NCI-H2196 treated with DMSO at 0.1 percent for 48 hours (cell line): Measurements from ENCODE around the gene AHI1.
"Not testable (repeated sequence)": the region's sequence is repeated elsewhere in the genome, so short reads cannot be mapped to it uniquely, and the experiment has no call there.

Source experiments
- DNase-seq: peaks from one replicate; lab custom pipeline; 2025; ENCODE audit not compliant: unreplicated experiment; lab: John Stamatoyannopoulos, UW

The AHI1 gene

DNA sequence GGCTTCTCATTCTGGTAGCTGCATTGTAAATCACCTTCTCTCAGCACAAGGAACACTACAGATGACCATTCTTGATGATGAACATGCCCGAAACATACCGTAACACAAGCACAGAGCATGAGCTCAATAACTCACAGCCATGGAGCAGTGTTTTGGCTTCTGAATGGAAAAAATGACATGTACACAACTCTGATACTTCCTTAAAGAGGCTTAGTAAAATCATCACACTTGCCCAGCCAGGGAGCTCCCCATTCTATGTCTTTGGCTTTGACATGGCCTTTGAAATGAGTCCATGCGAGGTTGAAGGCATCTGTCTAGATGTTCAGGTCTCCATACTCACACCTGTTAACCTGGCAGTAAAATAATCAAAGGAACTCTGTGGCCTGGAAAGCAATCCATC lies 228.8 kb downstream of the AHI1 start:
- DNase-seq = no peak

- DNase-seq = no peak
These were observed 229.3 kb downstream of the AHI1 start for GRCh38 chr6:135268263-135268662.

- no peak for DNase-seq
These were observed 230.5 kb downstream of the AHI1 start for GRCh38 chr6:135267085-135267484.

GRCh38 chr6:135266675-135267074 lies 230.9 kb downstream of the AHI1 start:
- DNase-seq = no peak

DNA sequence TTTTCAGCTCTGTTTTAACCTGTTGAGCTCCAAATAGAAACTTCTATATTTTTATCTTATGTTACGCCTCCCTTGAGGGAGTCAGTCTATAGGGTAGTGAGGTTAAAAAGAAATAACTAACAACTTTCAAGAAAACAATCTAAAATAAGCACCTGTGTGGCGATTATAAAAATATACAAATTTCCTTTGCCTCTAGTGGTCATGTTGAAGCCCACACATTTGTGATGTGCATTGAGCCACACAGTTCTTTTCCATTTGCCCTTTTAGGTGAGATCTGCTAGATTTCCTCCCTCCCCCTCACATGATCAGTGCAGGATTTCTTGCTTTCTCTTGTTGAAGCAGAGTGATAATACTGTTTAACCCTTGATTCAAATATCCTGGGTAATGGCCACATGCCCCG lies 232.3 kb downstream of the AHI1 start:
- no peak for DNase-seq

GRCh38 chr6:135261872-135262725 lies 235.4 kb downstream of the AHI1 start:
- no peak for DNase-seq

DNA sequence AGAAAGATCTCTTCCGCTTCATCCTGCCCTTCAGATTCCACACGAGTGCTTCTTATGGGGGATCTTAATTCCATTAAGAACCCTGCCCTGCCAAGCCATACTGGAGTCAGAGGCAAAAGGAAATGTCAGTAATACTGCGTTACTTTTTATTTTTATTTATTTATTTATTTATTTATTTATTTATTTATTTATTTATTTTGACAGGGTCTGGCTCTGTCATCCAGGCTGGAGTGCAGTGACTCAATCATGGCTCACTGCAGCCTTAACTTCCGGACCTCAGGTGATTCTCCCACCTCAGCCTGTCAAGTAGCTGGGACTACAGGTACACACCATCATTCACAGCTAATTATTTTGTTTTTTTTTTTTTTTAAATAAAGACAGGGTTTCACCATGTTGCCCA lies 236.9 kb downstream of the AHI1 start:
- DNase-seq = no peak

- DNase-seq = no peak
These were observed 238.6 kb downstream of the AHI1 start for GRCh38 chr6:135258970-135259369.

GRCh38 chr6:135257631-135258405 lies 239.7 kb downstream of the AHI1 start:
- DNase-seq = no peak

- DNase-seq = no peak
These were observed 240.7 kb downstream of the AHI1 start for GRCh38 chr6:135256866-135257265.

- DNase-seq = no peak
These were observed 243.1 kb downstream of the AHI1 start for GRCh38 chr6:135254471-135254870.

GRCh38 chr6:135251498-135252441 lies 245.8 kb downstream of the AHI1 start:
- DNase-seq = no peak

GRCh38 chr6:135250751-135251497 lies 246.6 kb downstream of the AHI1 start:
- no peak for DNase-seq

- DNase-seq = no peak
These were observed 247.3 kb downstream of the AHI1 start for GRCh38 chr6:135250234-135250633.

DNA sequence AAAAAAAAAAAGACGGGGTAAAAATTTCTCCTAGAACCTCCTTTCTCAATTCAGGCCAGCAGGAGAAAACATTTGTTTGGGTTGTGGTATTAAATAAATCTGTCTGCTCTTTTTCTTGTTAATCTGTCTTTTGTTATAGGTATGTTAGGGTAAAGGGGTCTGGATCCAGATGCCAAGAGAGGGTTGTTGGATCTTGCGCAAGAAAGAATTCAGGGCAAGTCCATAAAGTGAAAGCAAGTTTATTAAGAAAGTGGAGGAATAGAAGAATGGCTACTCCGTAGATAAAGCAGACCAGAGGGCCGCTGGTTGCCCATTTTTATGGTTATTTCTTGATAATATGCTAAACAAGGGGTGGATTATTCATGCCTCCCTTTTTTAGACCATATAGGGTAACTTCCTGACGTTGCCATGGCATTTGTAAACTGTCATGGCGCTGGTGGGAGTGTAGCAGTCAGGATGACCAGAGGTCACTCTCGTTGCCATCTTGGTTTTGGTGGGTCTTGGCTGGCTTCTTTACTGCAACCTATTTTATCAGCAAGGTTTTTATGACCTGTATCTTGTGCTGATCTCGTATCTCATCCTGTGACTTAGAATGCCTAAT lies 251.0 kb downstream of the AHI1 start:
- not testable (repeated sequence) for DNase-seq

- DNase-seq = no peak
These were observed 252.7 kb downstream of the AHI1 start for GRCh38 chr6:135244805-135245204.

DNA sequence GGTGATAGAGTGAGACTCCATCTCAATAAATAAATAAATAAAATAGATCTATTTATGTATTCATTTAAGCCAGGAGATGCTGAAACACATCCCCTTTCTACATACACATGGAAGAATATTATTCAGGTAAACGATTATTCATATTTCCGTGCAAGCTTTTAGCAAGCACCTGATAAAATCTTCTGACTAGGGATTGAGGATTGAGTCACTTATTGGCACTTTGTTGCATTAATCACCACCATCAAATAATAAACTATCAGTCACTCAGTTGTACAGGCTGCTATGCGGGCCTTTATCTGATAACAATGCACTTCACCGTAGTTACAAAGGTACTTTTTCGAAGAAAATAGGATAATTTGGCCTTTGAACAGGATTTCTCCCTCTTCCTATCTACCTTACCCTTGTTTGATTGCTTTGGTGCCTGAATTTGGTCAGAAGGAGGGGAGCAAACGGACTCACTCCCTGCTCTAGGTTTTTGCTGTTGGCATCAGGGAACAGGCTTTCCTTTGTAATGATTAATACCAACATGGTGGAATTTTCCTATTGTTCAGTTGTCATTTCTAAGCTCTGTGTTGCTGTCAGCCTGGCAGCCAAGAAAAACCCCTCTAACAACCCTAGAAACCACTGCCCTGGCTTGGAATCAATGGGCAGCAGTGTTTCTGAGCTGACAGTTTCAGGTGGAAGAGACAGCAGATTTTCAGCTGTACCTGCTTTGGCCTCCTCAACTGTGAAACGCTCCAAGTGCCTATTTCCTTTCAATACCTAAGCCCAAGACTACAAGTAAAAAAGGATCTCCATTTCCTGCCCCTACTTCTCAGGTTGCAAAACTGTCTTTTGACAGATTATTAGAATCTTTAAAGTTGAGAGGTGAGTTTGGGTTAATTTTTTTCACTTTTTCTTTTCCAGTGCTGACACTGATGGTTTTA lies 253.4 kb downstream of the AHI1 start:
- DNase-seq = no peak

- DNase-seq = no peak
These were observed 256.8 kb downstream of the AHI1 start for GRCh38 chr6:135240711-135241110.

DNA sequence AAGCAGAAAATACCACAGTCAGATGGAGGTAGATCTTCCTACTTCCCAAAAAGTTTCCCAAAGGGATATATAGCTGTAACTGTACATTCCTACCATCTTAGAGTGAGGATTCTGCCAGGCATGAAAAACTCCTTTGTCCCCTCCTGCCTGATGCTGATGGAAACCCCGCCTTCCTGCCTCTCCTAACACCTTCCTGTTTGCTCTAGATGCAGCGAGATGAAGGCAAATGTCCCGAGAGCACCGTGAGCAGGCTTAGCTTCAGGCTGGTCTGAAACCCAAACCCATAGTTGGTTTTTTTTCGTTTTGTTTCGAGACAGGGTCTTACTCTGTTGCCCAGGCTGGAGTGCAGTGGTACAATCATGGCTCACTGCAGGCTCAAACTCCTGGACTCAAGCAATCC lies 260.8 kb downstream of the AHI1 start:
- DNase-seq = no peak
